Right renal cortex interstitium (tissue), 3 donors: ENCODE measurements around the gene FRG1. TPM values are rescaled to one million over a fixed set of nuclear protein-coding genes. Genes with fewer than 3 reads are reported as not detected.
"Not testable (repeated sequence)": the region's sequence is repeated elsewhere in the genome, so short reads cannot be mapped to it uniquely, and the experiment has no call there.

Experiments
- DNase-seq, 3 donors: peaks; one replicate each; pipeline ENCODE4 v3.0.0-alpha.2; 2013; ENCODE audit warnings: low read depth in 3 of 3, low spot score in 2 of 3
- polyA plus RNA-seq, 3 donors: library from polyadenylated mRNA; unstranded; fragments of 120-200 nt; gene quantifications; one replicate each; pipeline ENCODE4 v1.2.1, GENCODE V29; 2013; ENCODE audit not compliant: insufficient read length in 3 of 3

The FRG1 gene
- 10 to 100 TPM; 67.1 to 76.4 (median 72.4) TPM for polyA plus RNA-seq

- DNase-seq: peak; percentile 77 to 85 (median 81)
Observed at GRCh38 chr4:189940178-189941004, at the start of gene FRG1. Gene FRG1 (plus strand): TSS chr4:189940872. CDS start chr4:189941010, 138 bp downstream.

- DNase-seq: no peak
Observed at GRCh38 chr4:189897667-189898066, 43.0 kb upstream of the FRG1 start.

- DNase-seq: not testable (repeated sequence)
Observed at GRCh38 chr4:189899481-189900015, 41.1 kb upstream of the FRG1 start.

GRCh38 chr4:189904420-189905027 lies 36.1 kb upstream of the FRG1 start:
- DNase-seq: peak; percentile 24 to 57 (median 48)

- DNase-seq: no peak
Observed at GRCh38 chr4:189912170-189912569, 28.5 kb upstream of the FRG1 start.

GRCh38 chr4:189917161-189917891 lies 23.3 kb upstream of the FRG1 start:
- no peak for DNase-seq

- DNase-seq: no peak
Observed at GRCh38 chr4:189921058-189921457, 19.6 kb upstream of the FRG1 start.

- not testable (repeated sequence) for DNase-seq
Observed at GRCh38 chr4:189926742-189927141, 13.9 kb upstream of the FRG1 start.

GRCh38 chr4:189941005-189941450 lies 356 bp downstream of the FRG1 start:
- no peak for DNase-seq

GRCh38 chr4:189942412-189942811 lies 1.7 kb downstream of the FRG1 start:
- not testable (repeated sequence) for DNase-seq

GRCh38 chr4:189944077-189944476 lies 3.4 kb downstream of the FRG1 start:
- DNase-seq: not testable (repeated sequence)

GRCh38 chr4:189946906-189947305 lies 6.2 kb downstream of the FRG1 start:
- not testable (repeated sequence) for DNase-seq

GRCh38 chr4:189948486-189948885 lies 7.8 kb downstream of the FRG1 start:
- DNase-seq: not testable (repeated sequence)

- not testable (repeated sequence) for DNase-seq
Observed at GRCh38 chr4:189969291-189969690, 28.6 kb downstream of the FRG1 start.

- no peak for DNase-seq
Observed at GRCh38 chr4:189973646-189974045, 33.0 kb downstream of the FRG1 start.

- no peak for DNase-seq
Observed at GRCh38 chr4:189974056-189974455, 33.4 kb downstream of the FRG1 start.

- no peak for DNase-seq
Observed at GRCh38 chr4:189979196-189980047, 38.8 kb downstream of the FRG1 start.

GRCh38 chr4:189980292-189980691 lies 39.6 kb downstream of the FRG1 start:
- not testable (repeated sequence) for DNase-seq

GRCh38 chr4:189981970-189982369 lies 41.3 kb downstream of the FRG1 start:
- no peak for DNase-seq
